GM21447 (cell line): ENCODE measurements around the gene RHOB.
"Not testable (repeated sequence)": the region's sequence is repeated elsewhere in the genome, so short reads cannot be mapped to it uniquely, and the experiment has no call there.

ENCODE experiments used
- ATAC-seq: cut with Tn5 transposase; IDR thresholded peaks from one replicate; pipeline ENCODE4 v1.9.1; 2021; ENCODE audit not compliant: unreplicated experiment

Gene RHOB

DNA sequence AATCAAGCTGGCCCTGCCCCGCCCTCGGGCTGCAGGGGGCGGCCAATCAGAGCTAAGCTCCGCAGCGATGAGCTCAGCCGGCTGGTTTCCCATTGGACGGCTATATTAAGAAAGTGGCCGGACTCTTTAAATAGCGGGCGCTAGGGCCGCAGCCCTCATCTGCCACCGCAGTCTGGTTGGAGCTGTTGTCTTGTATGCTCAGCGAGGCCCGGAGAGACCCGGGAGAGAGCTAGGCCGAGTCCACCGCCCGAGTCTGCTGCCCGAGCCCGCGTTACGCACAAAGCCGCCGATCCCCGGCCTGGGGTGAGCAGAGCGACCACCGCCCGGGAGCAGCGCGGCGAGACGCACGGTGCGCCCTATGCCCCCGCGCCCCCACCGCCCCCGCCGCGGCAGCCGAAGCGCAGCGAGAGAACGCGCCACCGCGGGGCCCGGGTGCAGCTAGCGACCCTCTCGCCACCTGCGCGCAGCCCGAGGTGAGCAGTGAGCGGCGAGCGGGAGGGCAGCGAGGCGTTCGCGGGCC is at the start of gene RHOB:
RHOB (plus strand) TSS at position 158 of the 520 bp plus-strand sequence. CDS start 392 bp downstream, outside the sequence.
- peak; percentile 97 for ATAC-seq

DNA sequence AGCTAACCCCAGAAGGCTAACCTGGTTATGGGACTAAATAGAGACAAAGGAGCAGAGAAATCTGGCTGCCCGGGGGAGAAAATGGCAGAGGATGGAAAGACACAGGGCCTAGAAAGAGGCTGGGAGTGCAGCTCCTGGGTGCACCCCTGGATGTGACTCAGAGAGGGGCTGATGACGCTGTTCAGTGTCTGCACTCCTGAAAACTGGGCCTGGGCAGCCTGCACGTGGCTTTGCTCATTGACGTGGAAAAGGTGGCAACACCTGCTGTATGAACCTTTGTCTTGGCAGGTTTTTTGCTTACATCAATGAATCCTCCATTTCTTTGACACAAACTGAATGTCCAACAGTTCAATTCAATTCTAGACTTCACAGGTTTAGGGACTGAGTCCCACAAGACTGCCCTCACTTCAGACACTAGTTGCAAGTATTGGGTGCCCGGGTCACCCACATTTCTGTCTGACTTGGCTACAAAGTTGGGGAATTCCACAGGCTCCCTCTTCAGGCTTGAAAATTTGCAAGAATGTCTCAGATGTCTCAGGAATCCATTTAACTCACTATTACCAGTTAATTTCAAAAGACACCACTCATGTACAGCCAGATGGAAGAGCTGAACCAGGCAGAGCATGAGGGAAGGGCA is 48.9 kb upstream of the RHOB start:
- no peak for ATAC-seq

DNA sequence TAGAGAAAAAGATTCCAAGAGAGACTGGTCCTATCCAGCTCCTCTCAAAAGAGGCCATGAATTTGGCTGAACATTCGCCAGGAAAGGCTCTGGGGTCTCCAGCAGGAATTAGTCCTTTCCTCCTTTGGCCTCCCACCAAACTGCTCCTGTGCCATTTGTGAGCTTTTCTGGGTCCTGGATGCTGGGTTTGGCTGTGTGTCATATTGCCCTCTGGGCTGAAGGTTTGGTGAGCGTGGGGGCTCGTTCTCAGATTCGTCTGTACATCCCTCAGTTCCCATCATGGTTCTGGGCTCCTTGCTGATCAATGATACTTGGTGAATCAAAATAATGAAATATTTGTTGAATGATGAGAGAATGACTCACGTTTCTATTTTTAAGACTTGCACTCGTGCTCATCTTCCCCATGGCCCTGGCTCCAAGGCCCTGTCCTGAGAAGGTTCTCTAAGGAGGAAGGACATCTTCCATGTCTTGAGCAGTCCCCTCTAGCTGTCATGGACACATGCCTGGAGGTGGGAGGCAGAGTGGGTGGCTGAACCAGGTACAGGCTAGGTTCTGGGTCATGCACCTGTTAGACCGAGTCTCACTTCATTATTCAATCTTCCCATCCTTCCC is 47.8 kb upstream of the RHOB start:
- ATAC-seq: no peak

DNA sequence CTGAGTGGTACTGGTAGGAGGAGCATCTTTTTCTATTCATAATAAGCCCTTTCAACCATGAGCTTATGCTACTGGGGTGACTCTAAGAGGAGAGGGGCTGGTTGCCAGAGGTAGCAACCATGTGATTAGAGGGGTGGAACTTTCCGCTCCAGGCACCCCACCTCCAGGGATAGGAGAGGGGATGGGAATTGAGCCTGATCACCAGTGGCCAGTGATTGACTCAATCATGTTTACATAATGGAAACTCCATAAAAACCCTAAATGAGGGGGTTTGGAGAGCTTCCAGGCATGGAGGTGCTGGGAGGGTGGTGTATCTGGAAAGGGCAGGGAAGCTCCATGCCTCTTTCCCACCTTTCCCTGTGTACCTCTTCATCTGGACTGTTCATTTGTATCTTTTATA is 46.6 kb upstream of the RHOB start:
- no peak for ATAC-seq

DNA sequence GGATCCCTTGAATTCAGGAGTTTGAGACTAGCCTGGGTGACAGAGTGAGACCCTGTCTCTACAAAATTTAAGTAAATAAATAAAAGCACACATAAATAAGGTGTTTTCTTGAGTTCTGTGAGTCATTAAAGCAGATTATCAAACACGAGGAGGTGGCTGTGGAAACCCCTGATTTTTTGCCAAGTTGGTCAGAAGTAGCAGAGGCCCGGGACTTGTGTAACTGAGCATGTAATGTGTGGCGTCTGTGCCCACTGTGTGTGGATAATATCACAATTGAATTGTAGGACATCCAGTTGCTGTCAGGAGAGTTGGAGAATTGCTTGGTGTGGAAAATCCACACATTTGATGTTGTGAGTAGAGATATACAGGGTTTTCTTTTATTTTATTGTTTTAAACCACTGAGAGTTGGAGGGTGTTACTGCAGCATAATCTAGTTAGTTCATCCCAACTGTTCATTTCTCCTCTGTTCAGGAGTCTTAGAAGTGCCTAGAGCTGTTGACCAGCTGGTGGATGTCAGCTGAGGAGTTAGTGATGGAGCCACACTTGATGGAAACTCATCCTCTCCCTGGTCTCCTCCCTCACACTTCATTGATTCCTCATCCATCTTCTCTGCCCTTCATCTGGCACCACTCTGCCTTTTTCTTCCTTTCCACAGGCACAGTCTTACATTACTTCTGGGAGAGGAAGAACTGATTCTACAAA is 45.9 kb upstream of the RHOB start:
- ATAC-seq: no peak

DNA sequence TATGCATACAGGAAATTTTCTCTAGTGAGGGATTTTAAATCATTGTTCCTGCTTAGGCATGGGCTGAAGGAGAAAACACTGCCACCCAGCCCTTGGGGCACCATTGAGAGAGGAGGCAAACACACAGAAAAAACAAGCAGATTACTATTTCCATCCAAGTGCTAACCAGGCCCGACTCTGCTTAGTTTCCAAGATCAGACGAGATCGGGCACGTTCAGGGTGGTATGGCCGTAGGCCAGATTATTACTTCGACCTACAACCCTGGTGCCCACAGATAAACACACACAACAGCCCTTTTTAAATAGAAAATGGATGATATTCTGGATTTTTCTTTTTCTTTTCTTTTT is 45.4 kb upstream of the RHOB start:
- ATAC-seq: no peak

DNA sequence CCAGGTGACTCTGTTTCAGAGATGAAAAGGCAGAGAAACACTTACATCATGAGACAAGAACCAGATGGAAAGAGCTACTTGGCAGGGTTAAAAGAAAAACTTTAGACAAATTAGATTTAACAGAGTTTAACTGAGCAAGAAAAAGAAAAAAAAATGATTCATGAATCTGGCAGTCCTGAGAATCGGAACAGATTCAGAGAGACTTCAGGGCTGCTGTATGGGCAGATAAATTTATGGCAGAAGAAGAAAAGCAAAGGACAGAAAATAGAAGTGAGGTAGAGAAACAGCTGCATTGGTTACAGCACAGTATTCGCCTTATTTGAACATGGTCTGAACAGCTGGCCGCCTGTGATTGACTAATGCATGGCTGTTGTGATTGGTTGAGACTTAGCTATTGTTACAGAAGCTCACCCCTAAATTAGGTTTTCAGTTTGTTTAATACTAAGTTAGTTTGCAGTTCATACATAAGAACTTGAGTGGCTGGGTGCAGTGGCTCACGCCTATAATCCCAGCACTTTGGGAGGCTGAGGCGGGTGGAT is 43.0 kb upstream of the RHOB start:
- ATAC-seq: no peak

DNA sequence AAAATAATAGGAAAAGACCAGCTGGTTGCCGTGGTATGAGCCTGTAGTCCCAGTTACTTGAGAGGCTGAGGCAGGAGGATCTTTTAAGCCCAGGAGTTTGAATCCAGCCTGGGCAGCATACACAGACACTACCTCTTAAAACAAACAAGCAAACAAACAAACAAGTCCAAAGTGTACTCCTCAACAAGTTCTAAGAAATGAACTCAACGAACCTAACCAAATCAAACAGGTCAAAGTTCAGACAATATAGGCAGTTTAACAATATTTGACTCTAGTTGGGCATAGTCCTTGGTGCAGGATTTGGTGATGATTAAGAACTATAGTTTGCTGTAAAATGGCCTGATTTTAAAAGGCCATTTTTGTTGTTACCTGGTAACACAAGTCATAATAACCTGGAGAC is 41.9 kb upstream of the RHOB start:
- ATAC-seq: no peak

DNA sequence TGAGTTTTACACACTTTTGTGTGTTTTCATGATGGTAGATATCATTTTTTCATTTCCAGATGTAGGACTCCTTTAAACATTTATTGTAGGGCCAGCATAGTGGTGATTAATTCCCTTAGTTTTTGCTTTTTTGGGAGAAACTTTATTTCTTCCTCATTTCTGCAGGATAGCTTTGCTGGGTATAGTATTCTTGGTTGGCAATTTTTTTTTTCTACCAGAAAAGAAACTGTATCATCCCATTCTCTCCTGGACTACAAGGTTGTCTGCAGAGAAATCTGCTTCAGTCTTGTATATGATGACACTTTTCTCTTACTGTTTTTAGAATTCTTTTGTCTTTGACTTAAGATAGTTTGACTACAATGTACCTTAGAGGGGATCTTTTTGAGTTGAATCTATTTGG is 37.8 kb upstream of the RHOB start:
- ATAC-seq: no peak

DNA sequence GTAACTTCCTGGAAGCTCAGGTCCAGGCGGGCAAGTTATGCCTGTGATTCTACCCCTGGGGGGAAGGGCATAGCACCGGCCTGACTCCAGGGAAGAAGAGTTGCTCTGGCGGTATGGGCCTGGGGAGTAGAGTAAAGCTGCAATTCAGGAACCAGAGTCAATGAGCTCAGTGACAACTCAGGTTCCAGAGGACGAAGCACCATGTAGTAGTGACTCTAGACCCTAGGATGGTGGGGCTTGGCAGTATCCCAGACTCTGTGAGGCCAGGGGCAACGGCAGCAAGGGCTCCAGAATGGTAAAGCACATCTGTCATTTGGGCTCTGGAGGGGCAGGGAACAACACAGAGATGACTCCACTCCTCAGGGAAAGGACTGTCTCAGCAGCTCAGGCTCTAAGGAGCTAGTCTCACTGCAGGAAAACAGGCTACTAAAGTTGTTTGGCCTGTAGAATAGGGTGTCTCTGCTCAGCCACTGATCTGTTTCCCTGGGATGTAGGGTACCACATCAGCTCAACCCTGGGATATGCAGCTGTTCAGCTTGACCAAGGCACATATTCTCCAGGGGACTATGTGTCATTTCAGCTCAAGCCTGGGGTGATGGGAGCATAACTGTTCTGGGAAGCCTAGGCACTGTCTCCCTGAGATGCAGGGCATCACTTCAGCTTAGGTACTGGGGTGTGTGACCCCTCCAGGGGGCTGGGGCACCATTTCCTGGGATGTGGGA is 36.2 kb upstream of the RHOB start:
- no peak for ATAC-seq

DNA sequence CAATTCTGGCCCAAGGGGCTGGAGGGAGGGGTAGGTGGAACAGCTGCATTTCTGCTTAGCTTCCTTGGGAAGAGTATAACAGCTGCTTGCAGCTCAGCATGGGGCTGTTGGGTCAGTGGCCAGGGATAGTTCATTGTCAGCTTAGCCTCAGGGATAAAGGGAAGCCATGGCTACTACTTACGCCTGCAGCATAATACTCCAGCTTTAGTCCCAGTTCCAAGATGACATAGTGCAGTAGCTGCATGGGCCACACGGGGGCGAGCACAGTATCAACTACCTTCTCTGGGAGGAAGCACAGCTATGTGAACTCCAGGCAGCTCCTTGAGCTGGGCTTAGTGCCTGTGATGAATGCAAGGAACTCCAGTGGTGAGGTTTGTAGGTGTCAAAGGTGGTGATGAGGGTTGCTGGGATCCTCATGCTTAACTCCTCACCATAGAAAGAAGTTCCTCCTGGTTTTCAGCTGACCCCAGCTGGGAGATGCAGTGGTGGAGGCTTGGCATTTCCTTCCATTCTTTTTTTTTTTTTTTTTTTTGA is 35.4 kb upstream of the RHOB start:
- peak; percentile 99 for ATAC-seq

DNA sequence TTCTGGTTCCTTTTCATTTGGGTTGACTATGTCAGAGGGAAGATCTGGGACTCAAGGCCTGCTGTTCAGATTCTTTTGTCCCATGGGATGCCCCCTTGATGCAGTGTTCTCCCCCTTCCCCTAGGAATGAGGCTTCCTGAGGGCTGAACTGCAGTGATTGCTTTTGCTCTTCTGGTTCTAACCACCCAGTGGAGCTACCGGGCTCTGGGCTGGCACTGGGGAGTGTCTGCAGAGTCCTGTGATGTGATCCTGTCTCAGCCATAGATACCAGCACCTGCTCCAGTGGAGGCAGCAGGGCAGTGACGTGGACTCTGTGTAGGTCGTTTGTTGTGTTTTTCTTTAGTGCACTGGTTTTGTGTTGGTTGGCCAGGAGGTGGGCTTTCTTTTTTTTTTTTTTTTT is 32.1 kb upstream of the RHOB start:
- ATAC-seq: no peak

DNA sequence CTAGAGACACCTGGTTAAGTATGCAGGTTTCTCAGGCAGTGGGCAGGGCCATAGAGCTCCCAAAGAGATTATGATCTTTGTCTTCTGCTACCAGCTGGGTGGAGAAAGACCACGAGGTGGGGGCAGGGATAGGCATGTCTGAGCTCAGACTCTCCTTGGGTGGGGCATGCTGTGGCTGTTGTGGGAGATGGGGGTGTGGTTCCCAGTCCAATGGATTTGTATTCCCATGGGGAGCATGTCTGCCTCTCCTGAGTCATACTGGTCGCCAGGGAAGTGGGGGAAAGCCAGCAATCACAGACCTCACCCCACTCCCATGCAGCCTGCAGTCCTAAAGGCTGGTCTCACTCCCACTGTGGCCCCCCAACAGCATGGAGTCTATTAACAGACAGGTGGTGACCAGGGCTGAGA is 31.4 kb upstream of the RHOB start:
- ATAC-seq: no peak

DNA sequence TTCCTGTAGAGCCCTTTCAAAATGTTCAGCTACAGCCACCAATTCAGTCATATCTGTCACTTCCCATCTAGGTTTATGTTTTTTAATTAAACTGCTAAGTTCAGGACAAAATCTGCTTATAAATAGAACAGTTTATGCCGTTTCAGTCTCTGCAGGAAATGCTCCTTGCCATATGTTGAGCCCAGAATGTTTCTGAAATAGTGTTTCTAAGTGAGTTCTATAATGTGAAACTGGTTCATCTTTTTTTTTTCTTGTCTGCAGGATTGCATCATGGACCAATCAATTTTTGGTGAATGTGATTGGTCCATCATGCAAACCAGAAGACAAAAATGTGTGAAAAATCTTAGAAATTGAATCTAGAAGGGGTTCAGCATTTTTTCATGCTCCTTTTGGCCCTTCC is 30.2 kb upstream of the RHOB start:
- no peak for ATAC-seq

DNA sequence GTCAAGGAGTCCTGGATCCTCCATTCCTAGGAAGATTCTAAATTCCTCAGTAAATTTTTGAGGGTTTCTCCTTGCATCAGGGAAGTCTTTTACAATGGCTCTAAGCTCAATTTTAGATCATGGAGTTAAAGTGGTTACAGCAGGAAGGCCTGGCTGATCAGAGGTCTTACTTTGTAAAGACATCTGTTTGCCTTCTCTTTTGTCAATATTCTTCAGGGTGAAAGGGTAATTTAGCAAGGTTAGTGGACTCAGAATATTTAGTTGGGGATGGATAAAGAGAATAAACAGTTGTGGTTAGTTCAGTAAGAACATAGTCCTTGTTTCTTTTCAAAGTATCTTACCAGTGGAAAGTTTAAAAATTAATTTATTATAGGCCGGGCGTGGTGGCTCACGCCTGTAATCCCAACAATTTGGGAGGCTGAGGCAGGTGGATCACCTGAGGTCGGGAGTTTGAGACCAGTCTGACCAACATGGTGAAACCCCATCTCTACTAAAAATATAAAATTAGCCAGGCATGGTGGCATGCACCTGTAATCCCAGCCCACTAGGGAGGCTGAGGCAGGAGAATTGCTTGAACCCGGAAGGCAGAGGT is 29.5 kb upstream of the RHOB start:
- not testable (repeated sequence) for ATAC-seq

DNA sequence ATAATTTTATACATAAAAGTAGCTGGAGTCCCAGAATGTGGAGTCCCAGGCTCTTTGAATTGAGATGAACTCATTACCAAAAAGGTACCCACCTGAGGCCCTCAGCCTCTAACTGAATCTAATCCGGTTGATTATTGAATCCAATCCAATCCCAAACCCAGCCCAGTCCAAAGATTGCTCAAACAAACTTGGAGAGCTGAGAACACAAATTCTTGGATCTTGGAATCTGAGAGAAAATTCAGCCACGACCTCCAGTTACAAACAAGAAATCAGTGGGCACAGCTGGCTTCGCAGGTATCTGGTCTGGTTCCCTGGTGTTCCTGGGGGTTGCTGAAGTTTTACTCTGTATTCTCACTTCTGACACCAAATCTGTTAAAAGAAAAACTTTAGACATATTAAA is 28.4 kb upstream of the RHOB start:
- ATAC-seq: no peak

DNA sequence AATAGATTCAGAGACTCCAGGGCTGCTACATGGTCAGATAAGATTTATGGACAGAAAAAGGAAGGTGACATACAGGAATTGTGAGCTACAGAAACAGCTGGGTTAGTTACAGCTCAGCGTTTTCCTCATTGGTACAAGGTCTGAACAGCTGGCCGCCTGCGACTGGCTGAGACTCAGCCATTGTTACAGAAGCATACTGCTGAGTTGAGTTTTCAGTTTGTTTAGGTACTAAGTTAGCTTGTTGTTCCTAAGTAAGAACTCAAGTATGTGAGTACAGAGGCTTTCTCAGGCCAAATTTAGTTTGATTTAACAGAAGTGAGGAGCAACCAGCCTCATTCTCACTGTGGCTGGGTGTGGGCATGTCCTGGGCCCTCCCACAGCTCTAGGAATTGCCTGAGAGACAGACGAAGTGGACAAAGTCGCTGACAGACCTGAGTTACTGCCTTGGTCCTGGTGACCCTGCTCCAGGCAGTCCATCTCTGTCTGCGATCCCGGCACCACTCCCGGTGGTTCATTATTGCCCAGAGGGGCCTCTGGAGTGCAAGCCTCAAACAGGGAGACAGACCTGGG is 27.8 kb upstream of the RHOB start:
- ATAC-seq: no peak

DNA sequence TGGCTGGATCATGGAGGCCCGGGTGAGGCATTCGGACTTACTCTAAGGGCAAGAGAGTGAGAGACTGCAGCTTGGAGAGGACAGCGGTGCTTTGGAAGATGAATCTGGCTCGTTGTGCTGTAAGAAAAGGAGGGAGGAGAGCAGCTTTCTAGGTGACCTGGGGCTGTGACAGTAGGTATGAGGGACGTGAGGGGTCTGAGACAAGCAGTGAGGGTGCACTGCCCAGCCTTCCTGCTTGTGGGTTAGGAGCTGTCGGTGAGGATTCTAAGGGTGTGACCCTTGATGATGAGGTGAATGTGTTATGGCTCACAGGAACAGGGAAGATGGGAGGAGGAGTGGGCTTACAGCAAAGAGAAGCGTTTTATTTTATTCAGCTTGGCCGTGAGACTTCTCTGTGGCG is 27.1 kb upstream of the RHOB start:
- no peak for ATAC-seq

DNA sequence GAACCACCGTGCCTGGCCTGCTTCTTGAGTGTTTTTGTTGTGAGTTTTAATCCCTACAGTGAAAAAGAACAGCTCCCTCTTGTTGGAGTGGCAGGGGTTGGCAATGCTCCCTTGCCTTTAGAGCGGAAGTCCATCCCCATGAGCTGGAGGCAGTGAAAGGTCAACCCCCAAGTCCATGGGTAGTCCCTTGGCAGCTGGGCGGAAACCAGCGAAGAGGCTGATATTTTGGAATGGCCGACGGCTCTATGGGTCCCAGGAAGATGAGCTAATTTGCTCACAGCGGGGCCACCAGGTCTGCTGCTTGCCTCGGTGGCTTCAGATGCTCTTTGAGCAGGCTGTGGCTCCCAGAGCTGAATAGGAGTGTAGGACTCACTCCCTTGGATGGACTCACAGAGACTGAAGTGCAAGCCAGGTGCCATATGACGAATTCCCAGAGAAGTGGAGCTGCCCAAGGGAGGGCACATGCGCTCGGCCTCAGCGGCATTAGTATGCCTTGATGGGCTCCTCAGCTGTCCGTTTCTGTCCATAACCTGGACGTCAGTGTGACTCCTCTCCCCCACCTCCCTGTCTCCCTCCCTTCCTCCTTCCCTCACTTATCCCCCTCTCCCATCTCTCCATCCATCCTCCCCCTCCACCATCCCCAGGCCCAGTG is 25.4 kb upstream of the RHOB start:
- ATAC-seq: no peak

DNA sequence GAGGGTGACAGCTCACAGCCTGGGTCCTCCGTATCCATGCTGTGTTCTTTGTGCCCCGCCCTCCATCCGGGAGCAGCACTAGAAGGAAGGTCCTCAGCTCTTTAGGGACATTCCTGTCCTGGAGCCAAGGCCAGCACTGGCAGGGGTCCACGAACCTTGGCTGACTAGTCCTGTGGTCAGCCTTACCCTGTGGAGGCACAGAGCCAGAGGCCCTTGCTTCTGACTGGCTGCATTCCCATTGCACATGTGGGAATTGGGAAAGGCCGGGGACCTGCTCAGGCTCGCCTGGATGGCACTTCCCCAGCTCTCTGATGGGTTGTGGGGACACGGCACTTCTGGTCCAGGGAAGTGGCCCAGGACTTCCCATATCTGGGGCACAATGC is 24.9 kb upstream of the RHOB start:
- ATAC-seq: no peak
